Measurements from ENCODE around the gene CLUH.

Gene CLUH

GRCh38 chr17:2691965-2692780, 19.4 kb downstream of the CLUH start:
- no peak for DNase-seq (ENCODE audit: low read depth)
- no peak overlapping the region for H3K4me3 ChIP-seq (ENCODE audit: low read depth, low read length)
- no peak for TF ChIP-seq CTCF (IDR thresholded peaks at IDR 0.05; ENCODE audit: control insufficient read depth, extremely low read depth, insufficient read depth)

GRCh38 chr17:2691069-2691871, 20.3 kb downstream of the CLUH start:
- H3K4me3 ChIP-seq (ENCODE audit: low read depth, low read length) = no peak overlapping the region
- no peak for TF ChIP-seq CTCF (IDR thresholded peaks at IDR 0.05; ENCODE audit: control insufficient read depth, extremely low read depth, insufficient read depth)
- DNase-seq (ENCODE audit: low read depth) = no peak

GRCh38 chr17:2690165-2691068, 21.1 kb downstream of the CLUH start:
- DNase-seq (ENCODE audit: low read depth) = no peak
- no peak for TF ChIP-seq CTCF (IDR thresholded peaks at IDR 0.05; ENCODE audit: control insufficient read depth, extremely low read depth, insufficient read depth)
- H3K4me3 ChIP-seq (ENCODE audit: low read depth, low read length) = no peak overlapping the region

GRCh38 chr17:2689411-2690164, 22.0 kb downstream of the CLUH start:
- H3K4me3 ChIP-seq (ENCODE audit: low read depth, low read length) = no peak overlapping the region
- no peak for DNase-seq (ENCODE audit: low read depth)
- TF ChIP-seq CTCF (IDR thresholded peaks at IDR 0.05; ENCODE audit: control insufficient read depth, extremely low read depth, insufficient read depth) = no peak

- no peak for TF ChIP-seq CTCF (IDR thresholded peaks at IDR 0.05; ENCODE audit: control insufficient read depth, extremely low read depth, insufficient read depth)
- H3K4me3 ChIP-seq (ENCODE audit: low read depth, low read length) = no peak overlapping the region
- no peak for DNase-seq (ENCODE audit: low read depth)
These were observed 22.9 kb downstream of the CLUH start for GRCh38 chr17:2688351-2689342.
